SK-N-SH (cell line): ENCODE data around the gene IDH2. TPM values are rescaled to one million over a fixed set of nuclear protein-coding genes. Genes with fewer than 3 reads are reported as not detected.

ENCODE experiments used
- CTCF ChIA-PET: fragments of 300-600, 350-600 bp; formaldehyde crosslinking; extraction: SDS; loops from one replicate; lab custom pipeline; 2021; lab: Yijun Ruan, JAX
- POLR2A ChIA-PET: fragments of 350-600 bp; sonication (Branson Sonifier 250); formaldehyde crosslinking; extraction: SDS; loops from one replicate; lab custom pipeline; 2020; ENCODE audit warnings: antibody characterized with exemption, inconsistent platforms; lab: Yijun Ruan, JAX
- DNase-seq: peaks from one replicate; pipeline ENCODE4 v3.0.0; 2012
- H2AFZ ChIP-seq: fragments of 200-600 bp; sonication (generic); 2 replicates; pipeline ENCODE4 v1.8.1; 2016; ENCODE audit warnings: antibody characterized with exemption, mild to moderate bottlenecking, low read depth
- H3F3A ChIP-seq: fragments of 200-600 bp; sonication (generic); replicated peaks from 2 replicates; pipeline ENCODE3; 2016; ENCODE audit warnings: antibody characterized with exemption, mild to moderate bottlenecking; ENCODE audit not compliant: insufficient read depth
- H3K27ac ChIP-seq, 2 experiments: fragments of 200-500 bp in 1 of 2; fragments of 200-600 bp in 1 of 2; sonication (Bioruptor generic) in 1 of 2; sonication (generic), shearing (Covaris generic) in 1 of 2; 2 replicates each; pipeline versions ENCODE4 v1.5.1 to v1.6.1; 2014 to 2016; ENCODE audit warnings: low read depth in 2 of 2, inconsistent platforms in 1 of 2, low read length in 1 of 2, mild to moderate bottlenecking in 1 of 2, mixed read lengths in 1 of 2
- H3K27me3 ChIP-seq: fragments of 200-600 bp; sonication (generic), shearing (Covaris generic); 2 replicates; pipeline ENCODE4 v1.6.1; 2016; ENCODE audit warnings: mixed run types; ENCODE audit not compliant: insufficient read depth
- H3K36me3 ChIP-seq, 2 experiments: fragments of 200-500 bp in 1 of 2; fragments of 200-600 bp in 1 of 2; sonication (Bioruptor generic) in 1 of 2; sonication (generic) in 1 of 2; replicated peaks in 1 of 2; 2 replicates each; pipeline versions ENCODE3 to v1.5.1; 2014 to 2016; ENCODE audit warnings: low read length in 1 of 2, mild to moderate bottlenecking in 1 of 2; ENCODE audit not compliant: insufficient read depth in 2 of 2, control insufficient read depth in 1 of 2
- H3K4me1 ChIP-seq, 2 experiments: fragments of 200-500 bp in 1 of 2; fragments of 200-600 bp in 1 of 2; sonication (Bioruptor generic) in 1 of 2; sonication (generic), shearing (Covaris generic) in 1 of 2; 2 replicates each; pipeline versions ENCODE4 v1.5.1 to v1.6.1; 2014 to 2016; ENCODE audit warnings: low read depth in 1 of 2, low read length in 1 of 2, mixed run types in 1 of 2; ENCODE audit not compliant: insufficient read depth in 2 of 2, control insufficient read depth in 1 of 2
- H3K4me2 ChIP-seq: fragments of 200-600 bp; sonication (generic), shearing (Covaris generic); 2 replicates; pipeline ENCODE4 v1.6.1; 2017; ENCODE audit warnings: mixed run types
- H3K4me3 ChIP-seq, 2 experiments: fragments of 200-500 bp in 1 of 2; fragments of 200-600 bp in 1 of 2; sonication (Bioruptor generic) in 1 of 2; sonication (generic), shearing (Covaris generic) in 1 of 2; 2 replicates each; pipeline versions ENCODE4 v1.5.1 to v1.8.1; 2014 to 2016; ENCODE audit warnings: low read depth in 2 of 2, inconsistent platforms in 1 of 2, low read length in 1 of 2, mild to moderate bottlenecking in 1 of 2, mixed read lengths in 1 of 2, moderate library complexity in 1 of 2
- H3K79me2 ChIP-seq: fragments of 200-600 bp; sonication (generic); 2 replicates; pipeline ENCODE4 v1.8.1; 2017; ENCODE audit warnings: mild to moderate bottlenecking; ENCODE audit not compliant: insufficient read depth
- H3K9ac ChIP-seq: fragments of 200-600 bp; sonication (generic); 2 replicates; pipeline ENCODE4 v1.6.1; 2017; ENCODE audit warnings: mixed run types
- H3K9me2 ChIP-seq: fragments of 200-600 bp; sonication (generic); 2 replicates; pipeline ENCODE4 v1.6.1; 2017; ENCODE audit warnings: mixed run types
- H3K9me3 ChIP-seq: fragments of 200-600 bp; sonication (generic); 2 replicates; pipeline ENCODE4 v1.6.1; 2017; ENCODE audit warnings: mixed run types, mild to moderate bottlenecking, moderate library complexity
- H4K20me1 ChIP-seq: fragments of 200-600 bp; sonication (generic); 2 replicates; pipeline ENCODE4 v1.6.1; 2017; ENCODE audit warnings: mild to moderate bottlenecking, mixed run types; ENCODE audit not compliant: insufficient read depth
- CHD2 ChIP-seq: fragments of 150-350 bp; IDR thresholded peaks from 2 replicates; pipeline ENCODE4 v1.6.1; 2018; ENCODE audit warnings: low read length; ENCODE audit not compliant: partially characterized antibody
- EP300 ChIP-seq, 2 experiments: IDR thresholded peaks; 2 replicates each; pipeline versions ENCODE4 v1.4.0 to v1.6.1; 2012; ENCODE audit warnings: borderline replicate concordance in 1 of 2, low read depth in 1 of 2, low read length in 1 of 2
- FOXJ3 ChIP-seq: sonication (generic); formaldehyde crosslinking; IDR thresholded peaks from 2 replicates; pipeline ENCODE4 v1.5.1; 2020; ENCODE audit warnings: mild to moderate bottlenecking, missing genetic modification reagents
- GATA2 ChIP-seq: sonication (generic); formaldehyde crosslinking; IDR thresholded peaks from 2 replicates; pipeline ENCODE4 v1.5.0; 2020; ENCODE audit warnings: mild to moderate bottlenecking, missing genetic modification reagents
- RAD21 ChIP-seq: IDR thresholded peaks from 2 replicates; pipeline ENCODE4 v1.6.1; 2012; ENCODE audit warnings: mild to moderate bottlenecking, low read length
- RCOR1 ChIP-seq: fragments of 150-350 bp; IDR thresholded peaks from 2 replicates; pipeline ENCODE4 v1.6.1; 2017; ENCODE audit warnings: antibody characterized with exemption, low read length
- TAF1 ChIP-seq: IDR thresholded peaks from 2 replicates; pipeline ENCODE4 v1.6.1; 2012; ENCODE audit warnings: low read depth, mild to moderate bottlenecking, low read length, moderate library complexity, borderline replicate concordance
- TCF12 ChIP-seq: IDR thresholded peaks from 2 replicates; pipeline ENCODE4 v1.4.0; 2012
- TEAD4 ChIP-seq: IDR thresholded peaks from 2 replicates; pipeline ENCODE4 v1.4.0; 2012; ENCODE audit warnings: mild to moderate bottlenecking, borderline replicate concordance; ENCODE audit not compliant: insufficient read depth
- WGBS: methylation state at CpG from one replicate; pipeline ENCODE4 v1.1.6; 2017; ENCODE audit warnings: low lambda C conversion rate; 5-methylcytosine and 5-hydroxymethylcytosine counted together
- polyA plus RNA-seq, 3 experiments: library from polyadenylated mRNA; depleted of rRNA; stranded (reverse); fragments of >200 nt; gene quantifications; 2 replicates each; pipeline ENCODE4 v1.2.3, GENCODE V29; 2012
- TF ChIP-seq, protein P1 (sequence below): fragments of 150-350 bp; IDR thresholded peaks from 2 replicates; pipeline ENCODE4 v1.6.1; 2016; ENCODE audit warnings: mild to moderate bottlenecking, low read depth, low read length
- TF ChIP-seq, protein P2 (sequence below): IDR thresholded peaks from 2 replicates; pipeline ENCODE4 v1.4.0; 2012; ENCODE audit warnings: low read depth, borderline replicate concordance
- TF ChIP-seq, protein P3 (sequence below): IDR thresholded peaks from 2 replicates; pipeline ENCODE4; 2012

The IDH2 gene
- polyA plus RNA-seq, 1 of the 3 experiments (the other 2 are of a cell fraction), result 25.2 TPM

DNA sequence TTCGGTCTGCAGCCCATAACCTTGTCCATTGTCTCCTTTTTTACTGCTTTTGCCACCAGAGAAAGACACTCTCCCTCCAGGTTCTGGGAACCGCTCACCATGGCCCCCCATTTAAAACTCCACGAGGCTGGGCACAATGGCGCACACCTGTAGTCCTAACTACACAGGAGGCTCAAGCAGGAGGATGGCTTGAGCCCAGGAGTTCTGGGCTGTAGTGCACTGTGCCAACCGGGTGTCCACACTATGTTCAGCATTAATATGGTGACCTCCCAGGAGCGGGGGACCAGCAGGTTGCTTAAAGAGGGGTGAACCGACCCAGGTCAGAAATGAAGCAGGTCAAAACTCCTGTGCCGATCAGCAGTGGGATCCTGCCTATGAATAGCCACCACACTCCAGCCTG, 28.0 kb upstream of the IDH2 start:
- no peak overlapping the region for H2AFZ ChIP-seq
- no peak for DNase-seq
- CTCF ChIA-PET, result no interaction called here
- POLR2A ChIA-PET, result no interaction called here
- TF ChIP-seq, protein P1, sequence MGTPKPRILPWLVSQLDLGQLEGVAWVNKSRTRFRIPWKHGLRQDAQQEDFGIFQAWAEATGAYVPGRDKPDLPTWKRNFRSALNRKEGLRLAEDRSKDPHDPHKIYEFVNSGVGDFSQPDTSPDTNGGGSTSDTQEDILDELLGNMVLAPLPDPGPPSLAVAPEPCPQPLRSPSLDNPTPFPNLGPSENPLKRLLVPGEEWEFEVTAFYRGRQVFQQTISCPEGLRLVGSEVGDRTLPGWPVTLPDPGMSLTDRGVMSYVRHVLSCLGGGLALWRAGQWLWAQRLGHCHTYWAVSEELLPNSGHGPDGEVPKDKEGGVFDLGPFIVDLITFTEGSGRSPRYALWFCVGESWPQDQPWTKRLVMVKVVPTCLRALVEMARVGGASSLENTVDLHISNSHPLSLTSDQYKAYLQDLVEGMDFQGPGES, result no peak
- TF ChIP-seq EP300 (IDR thresholded peaks at IDR 0.05; ENCODE audit: borderline replicate concordance in 1 of 2, low read depth in 1 of 2, low read length in 1 of 2), result no peak
- TF ChIP-seq TEAD4, result no peak
- TF ChIP-seq, protein P2, sequence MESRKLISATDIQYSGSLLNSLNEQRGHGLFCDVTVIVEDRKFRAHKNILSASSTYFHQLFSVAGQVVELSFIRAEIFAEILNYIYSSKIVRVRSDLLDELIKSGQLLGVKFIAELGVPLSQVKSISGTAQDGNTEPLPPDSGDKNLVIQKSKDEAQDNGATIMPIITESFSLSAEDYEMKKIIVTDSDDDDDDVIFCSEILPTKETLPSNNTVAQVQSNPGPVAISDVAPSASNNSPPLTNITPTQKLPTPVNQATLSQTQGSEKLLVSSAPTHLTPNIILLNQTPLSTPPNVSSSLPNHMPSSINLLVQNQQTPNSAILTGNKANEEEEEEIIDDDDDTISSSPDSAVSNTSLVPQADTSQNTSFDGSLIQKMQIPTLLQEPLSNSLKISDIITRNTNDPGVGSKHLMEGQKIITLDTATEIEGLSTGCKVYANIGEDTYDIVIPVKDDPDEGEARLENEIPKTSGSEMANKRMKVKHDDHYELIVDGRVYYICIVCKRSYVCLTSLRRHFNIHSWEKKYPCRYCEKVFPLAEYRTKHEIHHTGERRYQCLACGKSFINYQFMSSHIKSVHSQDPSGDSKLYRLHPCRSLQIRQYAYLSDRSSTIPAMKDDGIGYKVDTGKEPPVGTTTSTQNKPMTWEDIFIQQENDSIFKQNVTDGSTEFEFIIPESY, result no peak
- TF ChIP-seq, protein P3, sequence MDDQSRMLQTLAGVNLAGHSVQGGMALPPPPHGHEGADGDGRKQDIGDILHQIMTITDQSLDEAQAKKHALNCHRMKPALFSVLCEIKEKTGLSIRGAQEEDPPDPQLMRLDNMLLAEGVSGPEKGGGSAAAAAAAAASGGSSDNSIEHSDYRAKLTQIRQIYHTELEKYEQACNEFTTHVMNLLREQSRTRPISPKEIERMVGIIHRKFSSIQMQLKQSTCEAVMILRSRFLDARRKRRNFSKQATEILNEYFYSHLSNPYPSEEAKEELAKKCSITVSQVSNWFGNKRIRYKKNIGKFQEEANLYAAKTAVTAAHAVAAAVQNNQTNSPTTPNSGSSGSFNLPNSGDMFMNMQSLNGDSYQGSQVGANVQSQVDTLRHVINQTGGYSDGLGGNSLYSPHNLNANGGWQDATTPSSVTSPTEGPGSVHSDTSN, result no peak
- TF ChIP-seq TCF12, result no peak
- TF ChIP-seq RCOR1, result no peak
- TF ChIP-seq TAF1, result no peak
- no peak for TF ChIP-seq CHD2
- TF ChIP-seq RAD21, result no peak
- TF ChIP-seq FOXJ3 (CRISPR knock-in tag), result no peak
- TF ChIP-seq GATA2, result no peak
- TF ChIP-seq, all 33 proteins: peak for 0
- H3K79me2 ChIP-seq, result no peaks in the 10 kb centered on the region
- H4K20me1 ChIP-seq, result no peaks in the 10 kb centered on the region
- 77% methylated on average over 7 of the region's 8 CpGs for WGBS
- no peaks in the 10 kb centered on the region for H3K36me3 ChIP-seq
- no peak overlapping the region for H3K27ac ChIP-seq
- H3K9me2 ChIP-seq, result no peaks in the 10 kb centered on the region
- no peaks in the 10 kb centered on the region for H3F3A ChIP-seq
- no peaks in the 10 kb centered on the region for H3K4me1 ChIP-seq
- H3K9me3 ChIP-seq, result no peaks in the 10 kb centered on the region
- H3K9ac ChIP-seq, result no peak overlapping the region
- H3K4me2 ChIP-seq, result no peak overlapping the region
- no peaks in the 10 kb centered on the region; the same call in 1 of the 2 replicates for H3K27me3 ChIP-seq
- H3K4me3 ChIP-seq, result no peak overlapping the region
